ENCODE measurements around the gene NNMT.

- TF ChIP-seq EZH2 (optimal IDR thresholded peaks at IDR 0.05; ENCODE audit: low read depth, low read length) = no peak
- TF ChIP-seq, protein P1, sequence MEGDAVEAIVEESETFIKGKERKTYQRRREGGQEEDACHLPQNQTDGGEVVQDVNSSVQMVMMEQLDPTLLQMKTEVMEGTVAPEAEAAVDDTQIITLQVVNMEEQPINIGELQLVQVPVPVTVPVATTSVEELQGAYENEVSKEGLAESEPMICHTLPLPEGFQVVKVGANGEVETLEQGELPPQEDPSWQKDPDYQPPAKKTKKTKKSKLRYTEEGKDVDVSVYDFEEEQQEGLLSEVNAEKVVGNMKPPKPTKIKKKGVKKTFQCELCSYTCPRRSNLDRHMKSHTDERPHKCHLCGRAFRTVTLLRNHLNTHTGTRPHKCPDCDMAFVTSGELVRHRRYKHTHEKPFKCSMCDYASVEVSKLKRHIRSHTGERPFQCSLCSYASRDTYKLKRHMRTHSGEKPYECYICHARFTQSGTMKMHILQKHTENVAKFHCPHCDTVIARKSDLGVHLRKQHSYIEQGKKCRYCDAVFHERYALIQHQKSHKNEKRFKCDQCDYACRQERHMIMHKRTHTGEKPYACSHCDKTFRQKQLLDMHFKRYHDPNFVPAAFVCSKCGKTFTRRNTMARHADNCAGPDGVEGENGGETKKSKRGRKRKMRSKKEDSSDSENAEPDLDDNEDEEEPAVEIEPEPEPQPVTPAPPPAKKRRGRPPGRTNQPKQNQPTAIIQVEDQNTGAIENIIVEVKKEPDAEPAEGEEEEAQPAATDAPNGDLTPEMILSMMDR (IDR thresholded peaks at IDR 0.05; ENCODE audit: low read length) = no peak
These were observed 590 bp downstream of the NNMT start for GRCh38 chr11:114296605-114297372.
